H9 (cell line): Measurements from ENCODE around the gene CHL1. TPM values are rescaled to one million over a fixed set of nuclear protein-coding genes. Genes with fewer than 3 reads are reported as not detected.

Experiments
- DNase-seq: peaks from one replicate; pipeline ENCODE4 v3.0.0-alpha.2; 2017
- H2AFZ ChIP-seq: one replicate; pipeline ENCODE4 v1.6.1; 2013; ENCODE audit warnings: mild to moderate bottlenecking, low read length, control low read depth, moderate library complexity
- H2AK5ac ChIP-seq: 2 replicates; pipeline ENCODE4 v1.6.1; 2013; ENCODE audit warnings: low read length, control low read depth, mixed read lengths; ENCODE audit not compliant: insufficient read length
- H2BK120ac ChIP-seq: one replicate; pipeline ENCODE4 v1.6.1; 2013; ENCODE audit warnings: low read depth, mild to moderate bottlenecking, low read length, control low read depth, inconsistent platforms; ENCODE audit not compliant: poor library complexity, severe bottlenecking
- H2BK12ac ChIP-seq: 2 replicates; pipeline ENCODE4 v1.6.1; 2013; ENCODE audit warnings: low read length, control low read depth, mixed read lengths, low read depth; ENCODE audit not compliant: insufficient read length
- H2BK15ac ChIP-seq: 2 replicates; pipeline ENCODE4 v1.6.1; 2013; ENCODE audit warnings: low read depth, low read length, control low read depth
- H2BK20ac ChIP-seq: one replicate; pipeline ENCODE4 v1.6.1; 2013; ENCODE audit warnings: low read depth, mild to moderate bottlenecking, low read length, control low read depth, inconsistent platforms; ENCODE audit not compliant: poor library complexity, severe bottlenecking
- H2BK5ac ChIP-seq: 2 replicates; pipeline ENCODE4 v1.6.1; 2013; ENCODE audit warnings: low read length, control low read depth, mixed read lengths; ENCODE audit not compliant: insufficient read length
- H3K14ac ChIP-seq: 2 replicates; pipeline ENCODE4 v1.6.1; 2013; ENCODE audit warnings: low read length, control low read depth; ENCODE audit not compliant: insufficient read depth
- H3K18ac ChIP-seq: 2 replicates; pipeline ENCODE4 v1.6.1; 2013; ENCODE audit warnings: low read depth, mild to moderate bottlenecking, mixed read lengths, low read length, control low read depth; ENCODE audit not compliant: insufficient read length
- H3K23ac ChIP-seq: 2 replicates; pipeline ENCODE4 v1.6.1; 2013; ENCODE audit warnings: low read length, control low read depth, mixed read lengths, low read depth; ENCODE audit not compliant: insufficient read length
- H3K23me2 ChIP-seq: 2 replicates; pipeline ENCODE4 v1.6.1; 2013; ENCODE audit warnings: low read depth, mild to moderate bottlenecking, mixed read lengths, low read length, control low read depth; ENCODE audit not compliant: insufficient read length, poor library complexity, severe bottlenecking
- H3K27ac ChIP-seq: 2 replicates; pipeline ENCODE4 v1.5.1; 2013; ENCODE audit warnings: low read length, control low read depth, mixed read lengths, low read depth; ENCODE audit not compliant: insufficient read length
- H3K27me3 ChIP-seq: 2 replicates; pipeline ENCODE4 v1.6.1; 2013; ENCODE audit warnings: low read length, control low read depth, inconsistent platforms; ENCODE audit not compliant: insufficient read depth
- H3K4ac ChIP-seq: 2 replicates; pipeline ENCODE4 v1.6.1; 2013; ENCODE audit warnings: low read depth, mild to moderate bottlenecking, control low read depth, inconsistent platforms, low read length, moderate library complexity
- H3K4me1 ChIP-seq: 2 replicates; pipeline ENCODE4 v1.6.1; 2013; ENCODE audit warnings: low read length, control low read depth, inconsistent platforms; ENCODE audit not compliant: insufficient read depth
- H3K4me2 ChIP-seq: 2 replicates; pipeline ENCODE4 v1.6.1; 2013; ENCODE audit warnings: low read length, control low read depth, mixed read lengths; ENCODE audit not compliant: insufficient read length, insufficient read depth
- H3K56ac ChIP-seq: 2 replicates; pipeline ENCODE4 v1.6.1; 2013; ENCODE audit warnings: low read depth, mild to moderate bottlenecking, mixed read lengths, low read length, control low read depth; ENCODE audit not compliant: insufficient read length
- H3K79me1 ChIP-seq: 2 replicates; pipeline ENCODE4 v1.6.1; 2013; ENCODE audit warnings: low read depth, mild to moderate bottlenecking, moderate library complexity, low read length, control low read depth, inconsistent platforms; ENCODE audit not compliant: insufficient read depth, poor library complexity, severe bottlenecking
- H3K79me2 ChIP-seq: 2 replicates; pipeline ENCODE4 v1.6.1; 2013; ENCODE audit warnings: low read length, control low read depth, inconsistent platforms; ENCODE audit not compliant: insufficient read depth
- H3K9ac ChIP-seq: 2 replicates; pipeline ENCODE4 v1.6.1; 2013; ENCODE audit warnings: low read length, control low read depth, mixed read lengths; ENCODE audit not compliant: insufficient read length; ENCODE audit errors: extremely low read depth
- H3K9me3 ChIP-seq: one replicate; pipeline ENCODE4 v1.6.1; 2013; ENCODE audit warnings: low read depth, low read length, inconsistent platforms; ENCODE audit not compliant: control insufficient read depth
- H3T11ph ChIP-seq: one replicate; pipeline ENCODE4 v1.6.1; 2013; ENCODE audit warnings: mild to moderate bottlenecking, low read length, control low read depth, inconsistent platforms
- H4K20me1 ChIP-seq: one replicate; pipeline ENCODE4 v1.6.1; 2013; ENCODE audit not compliant: control insufficient read depth, insufficient read length, insufficient read depth
- H4K5ac ChIP-seq: 2 replicates; pipeline ENCODE4 v1.6.1; 2013; ENCODE audit warnings: low read depth, mild to moderate bottlenecking, mixed read lengths, low read length, control low read depth; ENCODE audit not compliant: insufficient read length
- H4K8ac ChIP-seq: replicated peaks from 2 replicates; pipeline ENCODE4 v1.6.1; 2013; ENCODE audit warnings: low read length, control low read depth, mixed read lengths, low read depth; ENCODE audit not compliant: insufficient read length
- H4K91ac ChIP-seq: 2 replicates; pipeline ENCODE4 v1.6.1; 2013; ENCODE audit warnings: low read depth, mild to moderate bottlenecking, moderate library complexity, mixed read lengths, low read length, control low read depth; ENCODE audit not compliant: insufficient read length
- H3K27ac Mint-ChIP-seq, 3 experiments: 2 replicates in 2 of 3; 3 replicates in 1 of 3; pipeline ENCODE4 v1.8.0; 2020 to 2021; ENCODE audit warnings: mixed read lengths in 3 of 3, mild to moderate bottlenecking in 1 of 3, moderate library complexity in 1 of 3
- H3K27me3 Mint-ChIP-seq: 2 replicates; pipeline ENCODE4 v1.8.0; 2021; ENCODE audit warnings: low read depth, mild to moderate bottlenecking, moderate library complexity, mixed read lengths
- H3K36me3 Mint-ChIP-seq, 3 experiments: 2 replicates in 2 of 3; 3 replicates in 1 of 3; pipeline ENCODE4 v1.8.0; 2020 to 2021; ENCODE audit warnings: low read depth in 3 of 3, mixed read lengths in 3 of 3; ENCODE audit not compliant: insufficient read depth in 1 of 3
- H3K4me1 Mint-ChIP-seq, 2 experiments: 2 replicates each; pipeline ENCODE4 v1.8.0; 2020; ENCODE audit warnings: mixed read lengths in 2 of 2
- H3K4me3 Mint-ChIP-seq, 2 experiments: 2 replicates in 1 of 2; 3 replicates in 1 of 2; pipeline ENCODE4 v1.8.0; 2020 to 2021; ENCODE audit warnings: mild to moderate bottlenecking in 2 of 2, mixed read lengths in 2 of 2, moderate library complexity in 1 of 2
- H3K9me3 Mint-ChIP-seq, 2 experiments: 2 replicates in 1 of 2; 3 replicates in 1 of 2; pipeline ENCODE4 v1.8.0; 2020; ENCODE audit warnings: mild to moderate bottlenecking in 2 of 2, mixed read lengths in 2 of 2, moderate library complexity in 1 of 2
- CTCF ChIP-seq: fragments of 200-600 bp; sonication (generic); conservative IDR thresholded peaks from 3 replicates; pipeline ENCODE4 v1.8.0; 2021; ENCODE audit warnings: antibody characterized with exemption, mild to moderate bottlenecking
- WGBS: extraction: QIAGEN DNeasy Blood & Tissue Kit; methylation state at CpG from one replicate; pipeline ENCODE4 v1.1.7; 2013; ENCODE audit warnings: missing lambda C conversion rate, low lambda C conversion rate, mixed read lengths; ENCODE audit not compliant: insufficient read length; ENCODE audit errors: extremely low coverage; 5-methylcytosine and 5-hydroxymethylcytosine counted together
- total RNA-seq: library from RNA; stranded (reverse); gene quantifications from 2 replicates; pipeline ENCODE4 v1.2.1, GENCODE V29; 2021

Gene CHL1
- total RNA-seq, 1 experiment from 2014 or later: not detected

GRCh38 chr3:425079-425478 lies 228.5 kb downstream of the CHL1 start:
- Histone ChIP-seq H4K8ac (no peak overlapping the region), H3K23ac (no peak overlapping the region), H2BK5ac (no peak overlapping the region), H2BK120ac (no peak overlapping the region), H2BK15ac (no peak overlapping the region), H3K23me2 (no peaks in the 10 kb centered on the region), H3K56ac (no peak overlapping the region), H3K9me3 (no peaks in the 10 kb centered on the region), H4K5ac (no peak overlapping the region), H3K27ac (no peak overlapping the region), H2BK12ac (no peak overlapping the region), H3K18ac (no peak overlapping the region), H3K79me2 (no peaks in the 10 kb centered on the region), H2AK5ac (no peak overlapping the region), H4K91ac (no peak overlapping the region), H3K4me1 (no peaks in the 10 kb centered on the region), H3K9ac (no peak overlapping the region), H4K20me1 (no peaks in the 10 kb centered on the region), H3T11ph (no peak overlapping the region), H3K4me2 (no peak overlapping the region), H3K27me3 (peaks cover 12% of the 10 kb centered on the region), H3K4ac (no peak overlapping the region), H2AFZ (no peak overlapping the region), H2BK20ac (no peak overlapping the region), H3K79me1 (no peaks in the 10 kb centered on the region), H3K14ac (no peak overlapping the region)
- Mint-ChIP-seq H3K9me3 (no peaks in the 10 kb centered on the region; a peak in 1 of 5 replicates), H3K4me3 (no peak overlapping the region), H3K36me3 (no peaks in the 10 kb centered on the region), H3K27ac (no peak overlapping the region), H3K4me1 (no peaks in the 10 kb centered on the region), H3K27me3 (peaks cover 21% of the 10 kb centered on the region)
- no peak for DNase-seq
- no CpG with 5 or more reads among the region's 3 CpGs for WGBS
- TF ChIP-seq CTCF: no peak
